Astrocyte (in vitro differentiated cells and primary cell): ENCODE measurements around the gene CFAP74. TPM values are rescaled to one million over a fixed set of nuclear protein-coding genes. Genes with fewer than 3 reads are reported as not detected.
"Not testable (repeated sequence)": the region's sequence is repeated elsewhere in the genome, so short reads cannot be mapped to it uniquely, and the experiment has no call there.

ENCODE experiments used
- DNase-seq: peaks from one replicate; pipeline ENCODE4 v3.0.0-alpha.2; 2010; ENCODE audit warnings: low read depth
- FAIRE-seq: peaks from 2 replicates; lab custom pipeline; 2011; peaks lifted over from hg19 to GRCh38; lab: Jason Lieb, UNC
- H2AFZ ChIP-seq: 2 replicates; pipeline ENCODE4 v1.6.0; 2012; ENCODE audit warnings: low read depth, low read length, inconsistent platforms
- H3K27ac ChIP-seq: 2 replicates; pipeline ENCODE4 v1.5.1; 2011; ENCODE audit warnings: low read depth, low read length, inconsistent platforms
- H3K27me3 ChIP-seq: 2 replicates; pipeline ENCODE4 v1.6.0; 2011; ENCODE audit warnings: low read length, inconsistent platforms; ENCODE audit not compliant: insufficient read depth
- H3K36me3 ChIP-seq: 2 replicates; pipeline ENCODE4 v1.5.1; 2011; ENCODE audit warnings: low read length, inconsistent platforms; ENCODE audit not compliant: insufficient read depth
- H3K4me1 ChIP-seq: 2 replicates; pipeline ENCODE4 v1.5.1; 2011; ENCODE audit warnings: low read length, inconsistent platforms; ENCODE audit not compliant: insufficient read depth
- H3K4me2 ChIP-seq: 2 replicates; pipeline ENCODE4 v1.6.0; 2012; ENCODE audit warnings: low read length, inconsistent platforms
- H3K4me3 ChIP-seq: 2 replicates; pipeline ENCODE4 v1.5.1; 2011; ENCODE audit warnings: low read depth, mild to moderate bottlenecking, low read length, inconsistent platforms; ENCODE audit not compliant: insufficient read depth
- H3K79me2 ChIP-seq: 2 replicates; pipeline ENCODE4 v1.6.0; 2012; ENCODE audit warnings: mild to moderate bottlenecking, low read length, inconsistent platforms; ENCODE audit not compliant: insufficient read depth
- H3K9ac ChIP-seq: 2 replicates; pipeline ENCODE4 v1.6.0; 2012; ENCODE audit warnings: mild to moderate bottlenecking, low read length, inconsistent platforms
- H3K9me3 ChIP-seq: 2 replicates; pipeline ENCODE4 v1.5.1; 2012; ENCODE audit warnings: low read depth, mild to moderate bottlenecking, low read length, inconsistent platforms; ENCODE audit not compliant: insufficient read depth
- H4K20me1 ChIP-seq: 2 replicates; pipeline ENCODE4 v1.6.0; 2012; ENCODE audit warnings: low read length, inconsistent platforms; ENCODE audit not compliant: insufficient read depth
- H3K27ac Mint-ChIP-seq: one replicate; pipeline ENCODE4 v1.8.0; 2021; ENCODE audit warnings: mild to moderate bottlenecking, mixed read lengths; ENCODE audit not compliant: unreplicated experiment
- H3K27me3 Mint-ChIP-seq: one replicate; pipeline ENCODE4 v1.8.0; 2021; ENCODE audit warnings: low read depth, mixed read lengths; ENCODE audit not compliant: unreplicated experiment
- H3K36me3 Mint-ChIP-seq: one replicate; pipeline ENCODE4 v1.8.0; 2021; ENCODE audit warnings: low read depth, mixed read lengths; ENCODE audit not compliant: unreplicated experiment
- H3K4me1 Mint-ChIP-seq: one replicate; pipeline ENCODE4 v1.8.0; 2021; ENCODE audit warnings: low read depth, mixed read lengths; ENCODE audit not compliant: unreplicated experiment
- H3K4me3 Mint-ChIP-seq: one replicate; pipeline ENCODE4 v1.8.0; 2021; ENCODE audit warnings: mild to moderate bottlenecking, moderate library complexity, mixed read lengths; ENCODE audit not compliant: unreplicated experiment
- H3K9me3 Mint-ChIP-seq: one replicate; pipeline ENCODE4 v1.8.0; 2021; ENCODE audit warnings: mild to moderate bottlenecking, mixed read lengths; ENCODE audit not compliant: unreplicated experiment
- CTCF ChIP-seq: IDR thresholded peaks from 2 replicates; pipeline ENCODE4 v1.5.1; 2011; ENCODE audit warnings: low read depth, mild to moderate bottlenecking, inconsistent platforms, low read length, moderate library complexity; ENCODE audit not compliant: insufficient read depth
- EZH2 ChIP-seq: IDR thresholded peaks from 2 replicates; pipeline ENCODE4 v1.6.1; 2012; ENCODE audit warnings: mild to moderate bottlenecking, low read length, inconsistent platforms; ENCODE audit not compliant: insufficient read depth
- total RNA-seq: library from RNA; stranded (reverse); gene quantifications from 2 replicates; pipeline ENCODE4 v1.2.1, GENCODE V29; 2021

Gene CFAP74
- total RNA-seq, 1 donor from 2014 or later: not detected

- H3K27ac ChIP-seq: no peak overlapping the region
- H3K4me3 Mint-ChIP-seq: no peak overlapping the region
- no peaks in the 10 kb centered on the region for H3K9me3 ChIP-seq
- H3K27ac Mint-ChIP-seq: no peak overlapping the region
- H4K20me1 ChIP-seq: no peaks in the 10 kb centered on the region
- no peaks in the 10 kb centered on the region for H3K36me3 ChIP-seq
- H3K4me1 Mint-ChIP-seq: no peaks in the 10 kb centered on the region
- no peaks in the 10 kb centered on the region for H3K36me3 Mint-ChIP-seq
- peaks cover 26% of the 10 kb centered on the region for H3K27me3 Mint-ChIP-seq
- no peaks in the 10 kb centered on the region for H3K4me1 ChIP-seq
- FAIRE-seq: no peak
- H3K4me2 ChIP-seq: no peak overlapping the region
- no peaks in the 10 kb centered on the region for H3K79me2 ChIP-seq
- H3K9me3 Mint-ChIP-seq: peaks cover 2% of the 10 kb centered on the region
- H3K27me3 ChIP-seq: no peaks in the 10 kb centered on the region
- no peak for TF ChIP-seq EZH2
- TF ChIP-seq CTCF: no peak
- H3K9ac ChIP-seq: no peak overlapping the region
- H2AFZ ChIP-seq: no peak overlapping the region
- H3K4me3 ChIP-seq: no peak overlapping the region
- no peak for DNase-seq
Measured at GRCh38 chr1:1982379-1983232, 21.0 kb downstream of the CFAP74 start.

- H3K27ac ChIP-seq, H3K27ac Mint-ChIP-seq, FAIRE-seq, H3K9me3 ChIP-seq, H3K4me2 ChIP-seq, H3K9ac ChIP-seq, DNase-seq, H3K36me3 ChIP-seq, H3K4me3 Mint-ChIP-seq, H4K20me1 ChIP-seq, H3K4me1 Mint-ChIP-seq, H3K36me3 Mint-ChIP-seq, H3K4me3 ChIP-seq, H3K27me3 ChIP-seq, H3K9me3 Mint-ChIP-seq, H3K79me2 ChIP-seq, H2AFZ ChIP-seq, H3K4me1 ChIP-seq: not testable (repeated sequence)
- H3K27me3 Mint-ChIP-seq: peaks cover 28% of the 10 kb centered on the region
Measured at GRCh38 chr1:1981631-1982327, 21.8 kb downstream of the CFAP74 start.

- no peak for DNase-seq
Measured at GRCh38 chr1:1981142-1981500, 22.5 kb downstream of the CFAP74 start.

More at GRCh38 chr1:1981142-1981500, 22.5 kb downstream of the CFAP74 start:
- no peaks in the 10 kb centered on the region for H3K9me3 ChIP-seq
- no peaks in the 10 kb centered on the region for H3K36me3 ChIP-seq
- Mint-ChIP-seq H3K27ac (no peak overlapping the region), H3K4me1 (peaks cover 2% of the 10 kb centered on the region), H3K36me3 (no peaks in the 10 kb centered on the region), H3K9me3 (peaks cover 10% of the 10 kb centered on the region), H3K27me3 (peaks cover 33% of the 10 kb centered on the region), H3K4me3 (no peak overlapping the region)
- no peak overlapping the region for H3K4me3 ChIP-seq
- FAIRE-seq: no peak
- H3K9ac ChIP-seq: no peak overlapping the region
- no peak overlapping the region for H3K4me2 ChIP-seq
- no peaks in the 10 kb centered on the region for H3K4me1 ChIP-seq
- no peaks in the 10 kb centered on the region for H3K79me2 ChIP-seq
- TF ChIP-seq CTCF (no peak), EZH2 (no peak)
- H2AFZ ChIP-seq: no peak overlapping the region
- no peaks in the 10 kb centered on the region for H4K20me1 ChIP-seq
- H3K27me3 ChIP-seq: no peaks in the 10 kb centered on the region
- no peak overlapping the region for H3K27ac ChIP-seq
